Fibroblast of skin of right quadriceps (primary cell): ENCODE data around the gene TUBA1C.
A peak's percentile ranks its signal among the peaks of the same experiment; 100 is the strongest.
"Not testable (repeated sequence)": the region's sequence is repeated elsewhere in the genome, so short reads cannot be mapped to it uniquely, and the experiment has no call there.

Source experiments
- DNase-seq: peaks from one replicate; pipeline ENCODE4 v3.0.0-alpha.2; 2013

The TUBA1C gene

GRCh38 chr12:49264873-49265792, at the start of gene TUBA1C:
Gene TUBA1C, plus strand, starts transcription at chr12:49265082. Its CDS starts 100 bp downstream, at chr12:49265182.
- peak; percentile 96 for DNase-seq

- no peak for DNase-seq
Measured at GRCh38 chr12:49219417-49220026, 45.4 kb upstream of the TUBA1C start.

GRCh38 chr12:49220972-49221371, 43.9 kb upstream of the TUBA1C start:
- no peak for DNase-seq

GRCh38 chr12:49223122-49223521, 41.8 kb upstream of the TUBA1C start:
- no peak for DNase-seq

- DNase-seq: no peak
Measured at GRCh38 chr12:49223590-49224369, 41.1 kb upstream of the TUBA1C start.

GRCh38 chr12:49225576-49226166, 39.2 kb upstream of the TUBA1C start:
- DNase-seq: peak; percentile 46

GRCh38 chr12:49227713-49228112, 37.2 kb upstream of the TUBA1C start:
- DNase-seq: no peak

GRCh38 chr12:49228653-49229052, 36.2 kb upstream of the TUBA1C start:
- DNase-seq: no peak

GRCh38 chr12:49230176-49230804, 34.6 kb upstream of the TUBA1C start:
- DNase-seq: no peak

- DNase-seq: no peak
Measured at GRCh38 chr12:49230805-49231194, 34.1 kb upstream of the TUBA1C start.

GRCh38 chr12:49231878-49232655, 32.8 kb upstream of the TUBA1C start:
- DNase-seq: no peak

- DNase-seq: peak; percentile 60
Measured at GRCh38 chr12:49232940-49233841, 31.7 kb upstream of the TUBA1C start.

GRCh38 chr12:49233842-49234526, 30.9 kb upstream of the TUBA1C start:
- no peak for DNase-seq

- DNase-seq: no peak
Measured at GRCh38 chr12:49236423-49236822, 28.5 kb upstream of the TUBA1C start.

- no peak for DNase-seq
Measured at GRCh38 chr12:49243631-49244030, 21.3 kb upstream of the TUBA1C start.

GRCh38 chr12:49244176-49244575, 20.7 kb upstream of the TUBA1C start:
- peak; percentile 90 for DNase-seq

GRCh38 chr12:49251357-49251756, 13.5 kb upstream of the TUBA1C start:
- DNase-seq: no peak

GRCh38 chr12:49253033-49253623, 11.8 kb upstream of the TUBA1C start:
- DNase-seq: no peak

GRCh38 chr12:49255456-49255855, 9.4 kb upstream of the TUBA1C start:
- not testable (repeated sequence) for DNase-seq
